Hepatocyte (in vitro differentiated cells): ENCODE results near the gene CINP. TPM values are rescaled to one million over a fixed set of nuclear protein-coding genes. Genes with fewer than 3 reads are reported as not detected.

Source experiments
- DNase-seq: peaks from one replicate; pipeline ENCODE4 v3.0.0-alpha.2; 2016; ENCODE audit warnings: low spot score
- H2AFZ ChIP-seq: fragments of 200-600 bp; sonication (generic); 2 replicates; pipeline ENCODE4 v1.6.0; 2016; ENCODE audit warnings: antibody characterized with exemption, mild to moderate bottlenecking
- H3K27ac ChIP-seq: fragments of 200-600 bp; sonication (generic); 2 replicates; pipeline ENCODE4 v1.5.1; 2016; ENCODE audit warnings: mild to moderate bottlenecking
- H3K27me3 ChIP-seq: fragments of 200-600 bp; sonication (generic); 2 replicates; pipeline ENCODE4 v1.6.1; 2016
- H3K36me3 ChIP-seq: fragments of 200-600 bp; sonication (generic); replicated peaks from 2 replicates; pipeline ENCODE4 v1.5.1; 2016; ENCODE audit warnings: low read depth; ENCODE audit not compliant: insufficient read depth
- H3K4me1 ChIP-seq: fragments of 200-600 bp; sonication (generic); 2 replicates; pipeline ENCODE4 v1.5.1; 2016; ENCODE audit warnings: mild to moderate bottlenecking, moderate library complexity; ENCODE audit not compliant: insufficient read depth
- H3K4me2 ChIP-seq: fragments of 200-600 bp; sonication (generic); 2 replicates; pipeline ENCODE4 v1.6.0; 2016
- H3K4me3 ChIP-seq: fragments of 200-600 bp; sonication (generic); 2 replicates; pipeline ENCODE4 v1.5.1; 2016; ENCODE audit warnings: mild to moderate bottlenecking
- H3K79me2 ChIP-seq: fragments of 200-600 bp; sonication (generic); 2 replicates; pipeline ENCODE4 v1.6.0; 2017; ENCODE audit warnings: mild to moderate bottlenecking
- H3K9me2 ChIP-seq: fragments of 200-600 bp; sonication (generic); replicated peaks from 2 replicates; pipeline ENCODE4 v1.6.0; 2017; ENCODE audit warnings: mild to moderate bottlenecking; ENCODE audit not compliant: insufficient read depth
- H3K9me3 ChIP-seq: fragments of 200-600 bp; sonication (generic); 2 replicates; pipeline ENCODE4 v1.5.1; 2016; ENCODE audit warnings: low read depth, mild to moderate bottlenecking
- H4K20me1 ChIP-seq: fragments of 200-600 bp; sonication (generic); 2 replicates; pipeline ENCODE4 v1.6.0; 2016; ENCODE audit warnings: mild to moderate bottlenecking; ENCODE audit not compliant: insufficient read depth, poor library complexity, severe bottlenecking
- EZH2 ChIP-seq: fragments of 200-600 bp; sonication (generic); IDR thresholded peaks from 2 replicates; pipeline ENCODE4 v1.6.1; 2016; ENCODE audit warnings: antibody characterized with exemption, mild to moderate bottlenecking, borderline replicate concordance
- EZH2phosphoT487 ChIP-seq: fragments of 200-600 bp; sonication (generic); IDR thresholded peaks from one replicate; pipeline ENCODE4 v1.6.1; 2018; ENCODE audit warnings: antibody characterized with exemption, mild to moderate bottlenecking, low read depth, moderate library complexity; ENCODE audit not compliant: unreplicated experiment, severe bottlenecking
- WGBS: methylation state at CpG from one replicate; pipeline ENCODE4 v1.1.6; 2016; ENCODE audit warnings: low lambda C conversion rate; ENCODE audit errors: missing lambda C conversion rate; 5-methylcytosine and 5-hydroxymethylcytosine counted together
- polyA plus RNA-seq: library from polyadenylated mRNA; unstranded; fragments of >200 nt; fragmentation: Nextera tagmentation; extraction: Ambion mirVana; gene quantifications from 2 replicates; pipeline ENCODE4 v1.2.1, GENCODE V29; 2016
- total RNA-seq: library from RNA; depleted of rRNA; stranded (reverse); fragments of >200 nt; gene quantifications from 2 replicates; pipeline ENCODE4 v1.2.3, GENCODE V29; 2014
- TF ChIP-seq, protein P1 (sequence below): fragments of 200-600 bp; sonication (generic); IDR thresholded peaks from 2 replicates; pipeline ENCODE4 v1.5.1; 2016; ENCODE audit warnings: antibody characterized with exemption, mild to moderate bottlenecking; ENCODE audit not compliant: poor library complexity

Gene CINP
- total and polyA plus RNA-seq, 2 experiments from 2014 or later: 22.9 to 40.2 TPM

DNA sequence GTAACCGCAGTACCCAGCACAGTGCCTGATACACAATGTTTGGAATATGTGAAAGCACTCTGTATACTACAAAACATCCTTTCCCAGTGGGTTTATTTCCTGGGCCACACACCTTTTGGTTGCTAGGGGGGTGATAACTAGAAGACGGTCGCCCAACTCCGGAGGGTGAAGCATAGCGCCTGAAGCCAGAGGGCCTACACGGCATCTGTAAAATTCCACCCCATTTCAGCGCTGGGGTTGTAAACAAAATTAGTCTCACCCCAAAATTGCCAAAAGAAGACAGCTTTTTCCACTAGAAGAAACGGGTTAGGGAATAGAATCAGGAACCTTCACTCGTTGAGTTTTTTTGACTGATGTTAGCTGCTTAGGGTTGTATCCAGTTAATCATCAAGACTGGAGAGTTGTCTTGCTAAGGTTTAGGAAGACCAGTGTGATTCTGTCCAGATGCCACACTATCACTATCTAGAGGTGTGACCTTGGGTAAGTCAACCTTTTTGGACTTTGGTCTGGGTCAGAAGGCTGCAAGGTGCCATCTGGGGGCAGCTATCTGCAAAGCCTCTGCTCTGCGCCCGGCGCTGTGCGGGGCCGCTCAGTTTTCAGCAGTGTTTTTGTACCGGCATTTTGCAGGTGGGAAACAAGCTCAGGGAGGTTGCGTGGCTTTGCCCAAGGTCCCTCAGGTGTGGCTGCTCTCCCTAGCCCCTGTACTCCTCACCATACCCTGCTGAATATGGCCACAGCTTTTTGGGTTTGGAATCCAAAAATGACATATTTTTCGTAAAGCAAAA, 41.8 kb downstream of the CINP start:
- peak overlapping the region; percentile 95 for H3K27ac ChIP-seq
- TF ChIP-seq EZH2phosphoT487: no peak
- TF ChIP-seq, protein P1, sequence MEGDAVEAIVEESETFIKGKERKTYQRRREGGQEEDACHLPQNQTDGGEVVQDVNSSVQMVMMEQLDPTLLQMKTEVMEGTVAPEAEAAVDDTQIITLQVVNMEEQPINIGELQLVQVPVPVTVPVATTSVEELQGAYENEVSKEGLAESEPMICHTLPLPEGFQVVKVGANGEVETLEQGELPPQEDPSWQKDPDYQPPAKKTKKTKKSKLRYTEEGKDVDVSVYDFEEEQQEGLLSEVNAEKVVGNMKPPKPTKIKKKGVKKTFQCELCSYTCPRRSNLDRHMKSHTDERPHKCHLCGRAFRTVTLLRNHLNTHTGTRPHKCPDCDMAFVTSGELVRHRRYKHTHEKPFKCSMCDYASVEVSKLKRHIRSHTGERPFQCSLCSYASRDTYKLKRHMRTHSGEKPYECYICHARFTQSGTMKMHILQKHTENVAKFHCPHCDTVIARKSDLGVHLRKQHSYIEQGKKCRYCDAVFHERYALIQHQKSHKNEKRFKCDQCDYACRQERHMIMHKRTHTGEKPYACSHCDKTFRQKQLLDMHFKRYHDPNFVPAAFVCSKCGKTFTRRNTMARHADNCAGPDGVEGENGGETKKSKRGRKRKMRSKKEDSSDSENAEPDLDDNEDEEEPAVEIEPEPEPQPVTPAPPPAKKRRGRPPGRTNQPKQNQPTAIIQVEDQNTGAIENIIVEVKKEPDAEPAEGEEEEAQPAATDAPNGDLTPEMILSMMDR: no peak
- no peak for TF ChIP-seq EZH2
- no peaks in the 10 kb centered on the region for H3K9me2 ChIP-seq
- no peak for DNase-seq
- no peaks in the 10 kb centered on the region for H3K27me3 ChIP-seq
- H3K4me2 ChIP-seq: peak overlapping the region; percentile 76
- peak overlapping the region; percentile 88 for H3K4me3 ChIP-seq
- H3K9me3 ChIP-seq: no peaks in the 10 kb centered on the region
- no peaks in the 10 kb centered on the region for H3K36me3 ChIP-seq
- 92% methylated on average over 17 of the region's 17 CpGs for WGBS
- H3K4me1 ChIP-seq: peaks cover 20% of the 10 kb centered on the region
- peaks cover 16% of the 10 kb centered on the region for H3K79me2 ChIP-seq
- H4K20me1 ChIP-seq: no peaks in the 10 kb centered on the region
- no peak overlapping the region for H2AFZ ChIP-seq

DNA sequence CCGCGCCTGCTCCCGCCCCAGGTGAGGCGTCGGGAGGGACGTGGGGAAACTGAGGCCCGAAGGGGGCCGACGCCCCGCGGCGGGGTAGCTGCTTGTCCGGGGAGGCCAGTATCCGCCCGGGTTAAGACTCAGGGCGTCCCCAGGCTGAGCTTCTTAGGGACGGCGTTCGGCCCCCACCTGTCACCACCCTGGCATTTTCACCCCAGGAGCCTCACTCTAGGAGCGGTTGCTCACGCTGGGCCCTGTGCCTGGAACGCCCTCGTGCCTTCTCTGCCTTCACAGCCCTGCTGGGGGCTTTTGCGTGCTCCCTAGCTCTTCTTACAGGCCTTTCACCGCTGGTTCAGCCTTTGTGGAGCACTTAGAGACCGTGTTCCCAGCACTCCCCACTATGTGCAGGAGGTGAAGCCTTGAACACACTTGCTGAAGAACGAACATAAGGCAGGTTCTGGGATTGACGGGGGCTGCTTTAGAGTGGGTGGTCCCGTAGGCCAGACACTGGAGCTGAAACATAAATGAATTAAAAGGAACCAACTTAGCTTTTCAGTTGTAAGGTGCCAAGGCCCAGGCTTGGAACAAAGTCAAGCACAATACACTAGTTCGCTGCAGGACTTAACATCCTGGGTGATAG, 42.5 kb downstream of the CINP start:
- TF ChIP-seq, protein P1: no peak
- TF ChIP-seq EZH2 (no peak), EZH2phosphoT487 (no peak)
- Histone ChIP-seq H3K79me2 (peaks cover 16% of the 10 kb centered on the region), H4K20me1 (no peaks in the 10 kb centered on the region), H3K4me3 (peak overlapping the region; percentile 88), H3K4me1 (peaks cover 21% of the 10 kb centered on the region), H2AFZ (peak overlapping the region; percentile 55), H3K4me2 (peak overlapping the region; percentile 76), H3K9me3 (no peaks in the 10 kb centered on the region), H3K27ac (peak overlapping the region; percentile 95), H3K27me3 (no peaks in the 10 kb centered on the region), H3K36me3 (no peaks in the 10 kb centered on the region), H3K9me2 (no peaks in the 10 kb centered on the region)
- WGBS: 13% methylated on average over 16 of the region's 30 CpGs
- DNase-seq: peak; percentile 63

DNA sequence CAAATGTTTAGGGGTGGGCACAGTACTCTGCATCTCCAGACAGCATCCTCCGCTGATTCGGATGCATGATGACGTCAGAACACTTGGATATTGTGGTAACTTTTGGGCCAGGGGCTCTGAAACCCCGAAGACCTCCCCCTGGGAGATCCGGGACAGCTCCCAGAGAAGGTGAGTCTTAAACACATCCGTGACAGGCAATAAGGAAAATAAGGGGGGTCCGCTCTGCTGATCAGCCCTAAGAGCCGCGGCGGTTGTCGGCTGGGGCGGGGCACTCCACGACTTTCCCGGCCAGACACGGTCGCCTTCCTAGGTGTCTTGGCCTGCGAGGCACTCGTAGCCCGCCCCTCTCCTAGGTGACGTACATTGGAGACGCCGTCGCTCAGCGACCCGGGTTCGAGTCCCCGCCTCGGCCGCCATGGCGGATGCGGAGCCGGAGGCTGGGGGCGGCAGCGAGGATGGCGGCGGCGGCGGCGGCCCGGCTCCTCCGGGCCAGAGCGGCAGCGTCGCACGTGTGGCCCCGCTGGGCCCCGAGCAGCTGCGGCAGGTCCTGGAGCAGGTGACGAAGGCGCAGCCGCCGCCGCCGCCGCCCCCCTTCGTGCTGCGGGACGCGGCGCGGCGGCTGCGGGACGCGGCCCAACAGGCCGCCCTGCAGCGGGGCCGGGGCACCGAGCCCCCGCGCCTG, 43.2 kb downstream of the CINP start, which contains the start of gene ZNF839:
Gene ZNF839 (plus strand): TSS at position 396 of the 682 bp plus-strand sequence. CDS start 20 bp downstream, at position 416.
- Histone ChIP-seq H4K20me1 (no peaks in the 10 kb centered on the region), H3K9me3 (no peaks in the 10 kb centered on the region), H2AFZ (peak within 1 kb of the TSS; percentile 99), H3K9me2 (no peaks in the 10 kb centered on the region), H3K27me3 (no peaks in the 10 kb centered on the region), H3K27ac (peak within 1 kb of the TSS; percentile 95), H3K4me3 (peak within 1 kb of the TSS; percentile 88), H3K4me2 (peak within 1 kb of the TSS; percentile 77), H3K4me1 (peaks cover 21% of the 10 kb centered on the region), H3K36me3 (no peaks in the 10 kb centered on the region), H3K79me2 (peaks cover 16% of the 10 kb centered on the region)
- peak; percentile 95 for DNase-seq
- WGBS: 2% methylated on average over 49 of the region's 71 CpGs
- no peak for TF ChIP-seq EZH2phosphoT487
